B cell (primary cell): ENCODE results near the gene SSTR4. TPM values are rescaled to one million over a fixed set of nuclear protein-coding genes. Genes with fewer than 3 reads are reported as not detected.

Experiments used
- ATAC-seq: fragments of 200-7000 bp; cut with Tn5 transposase; one replicate; pipeline ENCODE4 v1.10.0; 2021; ENCODE audit warnings: low read depth, mild to moderate bottlenecking, moderate number of reproducible peaks, moderate library complexity
- CTCF ChIA-PET: fragments of 350-600 bp; sonication (Branson Sonifier 250); formaldehyde crosslinking; loops from one replicate; lab custom pipeline; 2021; ENCODE audit warnings: antibody characterized with exemption, inconsistent platforms; lab: Charles Lee
- POLR2A ChIA-PET: fragments of 350-600 bp; sonication (Branson Sonifier 250); formaldehyde crosslinking; loops from one replicate; lab custom pipeline; 2021; ENCODE audit warnings: antibody characterized with exemption; lab: Charles Lee
- DNase-seq: peaks from one replicate; pipeline ENCODE4 v3.0.0; 2013
- H2AFZ ChIP-seq: 2 replicates; pipeline ENCODE4 v1.6.1; 2012; ENCODE audit warnings: mild to moderate bottlenecking, low read depth, low read length; ENCODE audit not compliant: insufficient read depth, poor library complexity, severe bottlenecking
- H3K27ac ChIP-seq, 2 donors: 1 replicate in 1 of 2; 2 replicates in 1 of 2; pipeline ENCODE4 v1.5.1; 2012 to 2013; ENCODE audit warnings: low read length in 2 of 2, mild to moderate bottlenecking in 2 of 2, moderate library complexity in 1 of 2
- H3K27me3 ChIP-seq, 4 experiments: fragments of 200-600 bp in 1 of 4; sonication (generic) in 1 of 4; replicated peaks in 1 of 4; 1 replicate in 2 of 4; 2 replicates in 2 of 4; pipeline versions ENCODE4 v1.6.1 to v1.7.0; 2013 to 2016; ENCODE audit warnings: low read length in 3 of 4, mild to moderate bottlenecking in 2 of 4, mixed read lengths in 1 of 4, moderate library complexity in 1 of 4; ENCODE audit not compliant: insufficient read depth in 4 of 4, control insufficient read depth in 3 of 4; ENCODE audit errors: control extremely low read depth in 1 of 4
- H3K36me3 ChIP-seq, 2 experiments: replicated peaks in 1 of 2; 1 replicate in 1 of 2; 2 replicates in 1 of 2; pipeline versions ENCODE4 v1.6.1 to v1.7.1; 2013; ENCODE audit warnings: low read length in 1 of 2; ENCODE audit not compliant: insufficient read depth in 2 of 2, control insufficient read depth in 1 of 2; ENCODE audit errors: control extremely low read depth in 1 of 2, extremely low read depth in 1 of 2
- H3K4me1 ChIP-seq, 2 donors: fragments of 200-600 bp in 1 of 2; sonication (generic) in 1 of 2; 1 replicate in 1 of 2; 2 replicates in 1 of 2; pipeline versions ENCODE4 v1.5.1 to v1.6.1; 2013 to 2017; ENCODE audit warnings: low read length in 2 of 2; ENCODE audit not compliant: control insufficient read depth in 2 of 2, insufficient read depth in 2 of 2
- H3K4me2 ChIP-seq: replicated peaks from 2 replicates; pipeline ENCODE3; 2012; ENCODE audit warnings: mild to moderate bottlenecking, low read depth, low read length; ENCODE audit not compliant: poor library complexity, severe bottlenecking
- H3K4me3 ChIP-seq, 5 experiments: fragments of 200-600 bp in 1 of 5; sonication (generic) in 1 of 5; 1 replicate in 3 of 5; 2 replicates in 2 of 5; pipeline versions ENCODE4 v1.5.1 to v1.7.0; 2011 to 2016; ENCODE audit warnings: low read length in 4 of 5, mild to moderate bottlenecking in 4 of 5, low read depth in 2 of 5, control low read depth in 1 of 5, moderate library complexity in 1 of 5; ENCODE audit not compliant: insufficient read depth in 1 of 5; ENCODE audit errors: control extremely low read depth in 1 of 5, extremely low read depth in 1 of 5
- H3K79me2 ChIP-seq: fragments of 200-600 bp; sonication (generic); one replicate; pipeline ENCODE4 v1.6.0; 2016; ENCODE audit warnings: low read length; ENCODE audit not compliant: control insufficient read depth, insufficient read depth
- H3K9ac ChIP-seq: fragments of 200-600 bp; sonication (generic); 2 replicates; pipeline ENCODE4 v1.6.1; 2017; ENCODE audit warnings: mild to moderate bottlenecking, low read length, moderate library complexity
- H3K9me3 ChIP-seq, 3 donors: one replicate each; pipeline versions ENCODE4 v1.6.1 to v1.7.1; 2013; ENCODE audit warnings: low read length in 2 of 3; ENCODE audit not compliant: control insufficient read depth in 2 of 3, insufficient read depth in 1 of 3; ENCODE audit errors: control extremely low read depth in 1 of 3
- H4K20me1 ChIP-seq: 2 replicates; pipeline ENCODE4 v1.6.0; 2012; ENCODE audit warnings: mild to moderate bottlenecking, low read length; ENCODE audit not compliant: insufficient read depth, control insufficient read depth, poor library complexity, severe bottlenecking
- H3K27ac Mint-ChIP-seq: one replicate; pipeline ENCODE4 v1.8.0; 2021; ENCODE audit warnings: mixed read lengths
- H3K27me3 Mint-ChIP-seq: one replicate; pipeline ENCODE4 v1.8.0; 2021; ENCODE audit warnings: mixed read lengths
- H3K4me1 Mint-ChIP-seq: one replicate; pipeline ENCODE4 v1.8.0; 2021; ENCODE audit warnings: mixed read lengths
- H3K4me3 Mint-ChIP-seq: one replicate; pipeline ENCODE4 v1.8.0; 2021; ENCODE audit warnings: mixed read lengths
- H3K9me3 Mint-ChIP-seq: one replicate; pipeline ENCODE4 v1.8.0; 2022; ENCODE audit warnings: mixed read lengths; ENCODE audit not compliant: insufficient read depth
- CTCF ChIP-seq: fragments of 200-600 bp; IDR thresholded peaks from one replicate; pipeline ENCODE4 v1.8.0; 2022; ENCODE audit warnings: antibody characterized with exemption, mild to moderate bottlenecking
- EZH2 ChIP-seq: IDR thresholded peaks from 2 replicates; pipeline ENCODE4 v1.6.1; 2012; ENCODE audit warnings: borderline replicate concordance, low read depth, mild to moderate bottlenecking, moderate library complexity, low read length; ENCODE audit not compliant: insufficient read depth, poor library complexity, severe bottlenecking
- WGBS: methylation state at CpG from one replicate; pipeline ENCODE4 v1.1.5; 2013; ENCODE audit warnings: missing lambda C conversion rate; ENCODE audit not compliant: insufficient coverage; 5-methylcytosine and 5-hydroxymethylcytosine counted together
- intact Hi-C: fragments of 100-400 bp; cut with micrococcal nuclease; formaldehyde crosslinking; loops from one replicate; pipeline ENCODE4 v1.10.0; 2022
- polyA plus RNA-seq: library from polyadenylated mRNA; depleted of rRNA; stranded (reverse); fragments of >200 nt; gene quantifications from 2 replicates; pipeline ENCODE4 v1.2.3, GENCODE V29; 2012
- total RNA-seq, 2 donors: library from RNA; stranded (reverse); fragments of 120-200 nt in 1 of 2; gene quantifications; 1 replicate in 1 of 2; 2 replicates in 1 of 2; pipeline versions ENCODE4 v1.2.3 to v1.2.4, GENCODE V29; 2013 to 2022

The SSTR4 gene
- total and polyA plus RNA-seq, 2 donors (not counting 1 experiment from before 2014, with no cell fraction given): not detected

GRCh38 chr20:23005776-23006175 lies 29.3 kb upstream of the SSTR4 start:
- intact Hi-C loops: no loop called here
- H3K9me3 Mint-ChIP-seq: no peaks in the 10 kb centered on the region
- no peak for DNase-seq
- H3K4me2 ChIP-seq: no peak overlapping the region
- H3K27me3 Mint-ChIP-seq: peaks cover 5% of the 10 kb centered on the region
- no peaks in the 10 kb centered on the region for H3K4me1 ChIP-seq
- no peak overlapping the region for H3K4me3 Mint-ChIP-seq
- no peaks in the 10 kb centered on the region for H3K36me3 ChIP-seq
- POLR2A ChIA-PET: no interaction called here
- TF ChIP-seq CTCF (no peak), EZH2 (no peak)
- peaks cover 0 to 2% (median 0%) of the 10 kb centered on the region in 3 donors for H3K9me3 ChIP-seq
- H3K4me3 ChIP-seq: no peak overlapping the region
- H4K20me1 ChIP-seq: no peaks in the 10 kb centered on the region
- H3K79me2 ChIP-seq: no peaks in the 10 kb centered on the region
- no peak for ATAC-seq
- H3K27ac ChIP-seq: no peak overlapping the region
- no peak overlapping the region for H3K9ac ChIP-seq
- no peaks in the 10 kb centered on the region for H3K4me1 Mint-ChIP-seq
- H3K27me3 ChIP-seq: no peaks in the 10 kb centered on the region
- no peak overlapping the region for H3K27ac Mint-ChIP-seq
- no peak overlapping the region for H2AFZ ChIP-seq
- CTCF ChIA-PET: no interaction called here

GRCh38 chr20:23007462-23007861 lies 27.6 kb upstream of the SSTR4 start:
- no peaks in the 10 kb centered on the region for H3K9me3 Mint-ChIP-seq
- ATAC-seq (no peak), DNase-seq (no peak)
- Histone ChIP-seq H3K4me3 (no peak overlapping the region), H3K9ac (no peak overlapping the region), H4K20me1 (no peaks in the 10 kb centered on the region), H3K9me3 (no peaks in the 10 kb centered on the region), H3K79me2 (no peaks in the 10 kb centered on the region), H3K4me2 (no peak overlapping the region), H3K4me1 (no peaks in the 10 kb centered on the region), H3K36me3 (no peaks in the 10 kb centered on the region), H3K27ac (no peak overlapping the region), H2AFZ (no peak overlapping the region), H3K27me3 (no peaks in the 10 kb centered on the region)
- CTCF ChIA-PET: no interaction called here
- intact Hi-C loops: no loop called here
- H3K27ac Mint-ChIP-seq: no peak overlapping the region
- POLR2A ChIA-PET: no interaction called here
- TF ChIP-seq EZH2 (no peak), CTCF (no peak)
- no peaks in the 10 kb centered on the region for H3K4me1 Mint-ChIP-seq
- WGBS: 100% methylated on average over 1 of the region's 3 CpGs
- no peak overlapping the region for H3K4me3 Mint-ChIP-seq
- peaks cover 7% of the 10 kb centered on the region for H3K27me3 Mint-ChIP-seq
